ENCODE results near the gene YTHDF1.

Gene YTHDF1

DNA sequence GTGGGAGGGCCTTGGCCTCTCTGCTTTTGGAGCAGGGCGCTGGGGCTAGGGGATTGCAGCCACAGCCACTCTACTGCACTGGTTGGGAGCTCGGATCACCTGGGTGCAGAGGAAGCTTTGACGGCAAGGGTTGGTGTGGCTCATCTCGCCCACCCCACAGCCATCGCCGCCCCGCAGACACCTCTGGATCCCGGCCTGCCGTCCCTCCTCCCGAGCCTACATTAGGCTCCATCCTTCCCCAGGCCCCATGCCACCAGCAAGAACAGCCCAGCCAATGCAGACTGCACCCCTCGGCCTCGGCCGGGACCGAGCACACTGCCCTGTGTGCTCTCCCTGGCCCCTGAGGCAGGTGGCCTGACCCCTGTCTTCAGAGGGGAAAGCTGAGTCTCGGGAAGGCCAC is 44.6 kb upstream of the YTHDF1 start:
- no peak for DNase-seq (ENCODE audit: low spot score)
- H3K27ac ChIP-seq, result no peak overlapping the region
- TF ChIP-seq, protein P1, sequence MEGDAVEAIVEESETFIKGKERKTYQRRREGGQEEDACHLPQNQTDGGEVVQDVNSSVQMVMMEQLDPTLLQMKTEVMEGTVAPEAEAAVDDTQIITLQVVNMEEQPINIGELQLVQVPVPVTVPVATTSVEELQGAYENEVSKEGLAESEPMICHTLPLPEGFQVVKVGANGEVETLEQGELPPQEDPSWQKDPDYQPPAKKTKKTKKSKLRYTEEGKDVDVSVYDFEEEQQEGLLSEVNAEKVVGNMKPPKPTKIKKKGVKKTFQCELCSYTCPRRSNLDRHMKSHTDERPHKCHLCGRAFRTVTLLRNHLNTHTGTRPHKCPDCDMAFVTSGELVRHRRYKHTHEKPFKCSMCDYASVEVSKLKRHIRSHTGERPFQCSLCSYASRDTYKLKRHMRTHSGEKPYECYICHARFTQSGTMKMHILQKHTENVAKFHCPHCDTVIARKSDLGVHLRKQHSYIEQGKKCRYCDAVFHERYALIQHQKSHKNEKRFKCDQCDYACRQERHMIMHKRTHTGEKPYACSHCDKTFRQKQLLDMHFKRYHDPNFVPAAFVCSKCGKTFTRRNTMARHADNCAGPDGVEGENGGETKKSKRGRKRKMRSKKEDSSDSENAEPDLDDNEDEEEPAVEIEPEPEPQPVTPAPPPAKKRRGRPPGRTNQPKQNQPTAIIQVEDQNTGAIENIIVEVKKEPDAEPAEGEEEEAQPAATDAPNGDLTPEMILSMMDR (IDR thresholded peaks at IDR 0.05), result no peak
- H3K4me3 ChIP-seq, result no peak overlapping the region

- no peak for DNase-seq (ENCODE audit: low spot score)
- Histone ChIP-seq H3K4me3 (no peak overlapping the region), H3K27ac (no peak overlapping the region)
- TF ChIP-seq, protein P1 (IDR thresholded peaks at IDR 0.05), result no peak
These were observed 44.0 kb upstream of the YTHDF1 start for GRCh38 chr20:63259734-63260460.

DNA sequence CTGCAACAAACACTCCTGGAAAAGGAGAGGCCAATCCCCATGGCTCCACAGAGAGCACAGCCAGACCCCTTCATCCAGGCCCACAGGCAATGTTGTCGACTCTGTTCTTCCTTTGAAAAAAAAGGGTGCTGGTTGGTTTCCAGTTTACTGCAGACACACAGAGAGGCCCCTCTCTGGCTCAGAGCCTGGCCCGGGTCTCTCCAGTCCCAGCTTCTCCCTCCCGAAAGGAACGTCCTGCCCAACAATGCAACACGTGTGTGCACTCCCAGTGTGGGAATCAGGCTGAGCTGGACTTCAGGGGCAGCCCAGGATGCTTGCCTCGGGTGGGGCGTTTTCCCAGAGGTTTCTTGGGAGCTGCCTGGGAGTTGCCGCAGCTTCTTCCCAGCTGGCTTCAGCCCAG is 42.9 kb upstream of the YTHDF1 start:
- no peak overlapping the region for H3K27ac ChIP-seq
- H3K4me3 ChIP-seq, result no peak overlapping the region
- TF ChIP-seq, protein P1 (IDR thresholded peaks at IDR 0.05), result no peak
- DNase-seq (ENCODE audit: low spot score), result no peak

- no peak overlapping the region for H3K27ac ChIP-seq
- no peak for DNase-seq (ENCODE audit: low spot score)
- H3K4me3 ChIP-seq, result no peak overlapping the region
- TF ChIP-seq, protein P1 (IDR thresholded peaks at IDR 0.05), result no peak
These were observed 41.7 kb upstream of the YTHDF1 start for GRCh38 chr20:63257629-63258028.

DNA sequence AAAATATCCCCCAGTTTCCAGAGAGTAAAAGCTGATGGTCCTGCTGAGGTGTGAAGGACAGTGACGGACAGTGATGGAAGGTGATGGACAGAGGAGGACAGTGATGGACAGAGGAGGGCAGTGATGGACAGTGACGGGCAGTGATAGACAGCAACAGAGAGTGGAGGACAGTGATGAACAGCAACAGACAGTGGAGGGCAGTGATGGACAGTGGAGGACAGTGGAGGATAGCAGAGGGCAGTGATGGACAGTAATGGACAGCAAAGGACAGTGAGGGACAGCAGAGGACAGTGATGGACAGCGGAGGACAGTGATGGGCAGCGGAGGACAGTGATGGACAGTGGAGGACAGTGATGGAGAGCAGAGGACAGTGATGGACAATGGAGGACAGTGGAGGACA is 41.0 kb upstream of the YTHDF1 start:
- TF ChIP-seq, protein P1 (IDR thresholded peaks at IDR 0.05), result no peak
- Histone ChIP-seq H3K27ac (no peak overlapping the region), H3K4me3 (no peak overlapping the region)
- DNase-seq (ENCODE audit: low spot score), result no peak

DNA sequence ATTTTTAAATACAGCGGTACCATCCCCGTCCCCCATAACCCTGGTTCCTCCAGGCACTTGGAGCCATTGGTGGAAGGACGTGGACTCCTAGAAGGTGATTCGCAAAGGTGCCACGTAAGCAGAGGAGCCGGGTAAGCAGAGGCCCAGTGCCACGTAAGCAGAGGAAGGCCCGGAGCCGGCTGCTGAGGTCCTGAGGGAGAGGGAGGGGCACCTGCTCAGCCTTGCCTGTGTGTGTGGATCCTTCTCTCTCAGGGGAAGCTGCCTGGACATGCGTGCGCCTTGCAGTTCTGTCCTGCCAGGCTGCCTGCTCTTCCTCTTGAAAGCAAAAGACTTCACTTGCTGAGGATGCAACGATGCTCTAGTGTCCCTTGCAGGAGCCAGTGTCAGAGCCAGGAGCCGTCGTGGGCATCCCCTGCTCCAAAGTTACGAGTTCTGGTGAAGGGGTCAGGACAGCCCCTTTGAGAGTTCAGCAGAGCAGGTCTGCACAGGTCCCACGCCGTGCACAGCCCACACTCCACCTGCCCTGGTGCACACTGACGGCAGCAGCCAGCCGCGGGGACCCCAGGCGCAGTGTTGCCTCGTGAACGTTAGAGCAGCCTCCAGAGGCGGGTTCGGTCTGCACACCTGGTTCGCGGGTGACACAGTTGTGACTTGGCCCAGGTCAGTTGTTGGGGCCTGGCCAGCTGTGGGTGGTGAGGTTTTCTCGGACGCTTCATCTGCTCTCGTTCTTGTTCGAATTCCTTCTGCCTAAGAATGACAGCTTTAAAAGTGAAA is 40.2 kb upstream of the YTHDF1 start:
- no peak for DNase-seq (ENCODE audit: low spot score)
- TF ChIP-seq, protein P1 (IDR thresholded peaks at IDR 0.05), result no peak
- no peak overlapping the region for H3K4me3 ChIP-seq
- no peak overlapping the region for H3K27ac ChIP-seq
